ENCODE results near the gene LHFPL3.
A peak's percentile ranks its signal among the peaks of the same experiment; 100 is the strongest.

LHFPL3 gene

DNA sequence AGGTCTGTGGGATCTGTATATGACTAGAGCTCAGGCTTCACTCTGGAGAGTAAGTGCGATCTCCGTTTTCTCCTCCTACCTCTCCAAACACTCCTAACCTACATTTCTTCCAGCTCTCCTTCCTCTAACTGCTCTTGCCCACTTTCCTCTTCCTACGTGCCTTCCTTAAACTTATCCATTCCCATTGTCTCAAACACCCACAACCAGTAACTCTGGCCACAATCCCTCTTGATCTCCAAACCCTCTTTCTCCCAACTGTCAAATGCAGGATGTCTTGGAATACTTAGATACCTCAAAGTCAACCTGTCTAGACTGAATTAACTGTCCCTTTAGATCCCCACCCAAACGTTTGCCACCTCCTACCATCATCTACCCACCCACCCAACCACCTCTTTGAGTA lies 471.9 kb downstream of the LHFPL3 start:
- no peak overlapping the region for H3K4me3 ChIP-seq (ENCODE audit: low read depth, low read length)
- H3K36me3 ChIP-seq (ENCODE audit: control insufficient read depth in 1 of 2, insufficient read depth in 2 of 2, low read length in 2 of 2), result no peaks in the 10 kb centered on the region
- H2AK5ac ChIP-seq (ENCODE audit: low read length), result no peak overlapping the region
- no peaks in the 10 kb centered on the region for H3K27me3 ChIP-seq (ENCODE audit: insufficient read depth, low read length)
- H4K91ac ChIP-seq (ENCODE audit: low read depth, low read length), result no peak overlapping the region
- no peak overlapping the region for H3K27ac ChIP-seq (ENCODE audit: low read depth, low read length)
- no peaks in the 10 kb centered on the region for H3K9me3 ChIP-seq (ENCODE audit: insufficient read depth, low read depth, low read length)
- H3K18ac ChIP-seq (ENCODE audit: low read length), result no peak overlapping the region
- H2AFZ ChIP-seq (ENCODE audit: insufficient read depth, low read length, poor library complexity), result no peak overlapping the region
- H3K4me2 ChIP-seq (ENCODE audit: low read length), result no peak overlapping the region
- no peak overlapping the region for H3K4ac ChIP-seq (ENCODE audit: low read depth, low read length)
- no peak overlapping the region for H3K14ac ChIP-seq (ENCODE audit: low read length)
- no peak overlapping the region for H2BK12ac ChIP-seq (ENCODE audit: low read length)
- H3K79me2 ChIP-seq (ENCODE audit: control insufficient read depth, insufficient read depth, low read length, poor library complexity), result no peaks in the 10 kb centered on the region
- no peak overlapping the region for H3K9ac ChIP-seq (ENCODE audit: low read length)
- WGBS (ENCODE audit: extremely low coverage, insufficient coverage, insufficient read length), result 100% methylated on average over 1 of the region's 4 CpGs
- H4K8ac ChIP-seq (ENCODE audit: low read depth, low read length), result no peak overlapping the region
- no peaks in the 10 kb centered on the region for H3K4me1 ChIP-seq (ENCODE audit: control insufficient read depth in 1 of 2, insufficient read depth in 2 of 2, low read length in 2 of 2)
- H4K12ac ChIP-seq (ENCODE audit: low read depth, low read length), result no peak overlapping the region
- no peak overlapping the region for H3K23ac ChIP-seq (ENCODE audit: low read length)
- no peak overlapping the region for H2BK120ac ChIP-seq (ENCODE audit: insufficient read depth, low read length, poor library complexity)
- H3K79me1 ChIP-seq (ENCODE audit: low read length), result no peaks in the 10 kb centered on the region
- DNase-seq, result no peak
- H2BK5ac ChIP-seq (ENCODE audit: low read depth, low read length, poor library complexity), result no peak overlapping the region

DNA sequence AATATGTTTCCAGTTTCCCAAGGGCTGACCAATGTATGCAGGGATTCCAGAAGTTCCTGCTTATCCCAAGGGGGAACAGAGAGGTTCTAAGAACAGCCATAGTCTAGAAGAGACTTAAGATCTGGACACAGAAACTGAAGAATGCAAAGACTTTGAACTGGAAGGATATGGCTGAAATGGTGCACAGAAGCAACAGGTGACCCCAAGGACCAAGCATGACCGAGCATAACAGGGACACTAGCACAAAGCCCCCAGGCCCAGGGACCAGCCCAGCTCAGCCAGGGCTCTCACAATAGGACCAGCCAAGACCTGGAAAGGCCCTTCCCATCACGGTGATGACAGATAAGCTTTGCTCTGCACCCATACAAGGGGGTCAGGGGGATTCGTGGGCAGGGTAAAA lies 472.6 kb downstream of the LHFPL3 start:
- no peak for DNase-seq
- WGBS (ENCODE audit: extremely low coverage, insufficient coverage, insufficient read length), result no CpG with 5 or more reads among the region's 3 CpGs
- no peak overlapping the region for H3K23ac ChIP-seq (ENCODE audit: low read length)

DNA sequence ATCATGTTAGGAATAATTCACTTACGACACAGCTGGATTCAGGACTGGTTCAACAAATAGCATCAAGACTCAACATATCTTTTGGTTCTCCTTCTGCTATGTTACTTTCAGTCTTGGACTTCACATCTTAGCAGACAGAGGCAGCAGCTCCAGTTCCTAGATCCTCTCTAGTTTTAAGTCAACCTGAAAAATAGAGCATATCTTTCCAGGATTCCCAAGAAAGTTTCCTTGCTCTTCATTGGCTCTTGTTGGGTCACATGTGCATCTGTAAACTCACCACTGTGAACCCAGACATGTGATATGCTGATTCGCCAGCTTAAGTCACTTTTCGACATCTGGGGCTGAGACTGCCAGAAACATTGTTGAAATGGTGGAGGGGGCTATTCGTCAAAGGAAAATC lies 475.5 kb downstream of the LHFPL3 start:
- Histone ChIP-seq H3K9ac (ENCODE audit: low read length) (no peak overlapping the region), H3K79me2 (ENCODE audit: control insufficient read depth, insufficient read depth, low read length, poor library complexity) (no peaks in the 10 kb centered on the region), H2AK5ac (ENCODE audit: low read length) (no peak overlapping the region), H3K23ac (ENCODE audit: low read length) (no peak overlapping the region), H2AFZ (ENCODE audit: insufficient read depth, low read length, poor library complexity) (no peak overlapping the region), H4K12ac (ENCODE audit: low read depth, low read length) (no peak overlapping the region), H3K14ac (ENCODE audit: low read length) (no peak overlapping the region), H4K8ac (ENCODE audit: low read depth, low read length) (no peak overlapping the region), H3K4me3 (ENCODE audit: low read depth, low read length) (no peak overlapping the region), H3K9me3 (ENCODE audit: insufficient read depth, low read depth, low read length) (no peaks in the 10 kb centered on the region), H3K27ac (ENCODE audit: low read depth, low read length) (no peak overlapping the region), H3K4me2 (ENCODE audit: low read length) (no peak overlapping the region), H3K18ac (ENCODE audit: low read length) (no peak overlapping the region), H2BK12ac (ENCODE audit: low read length) (no peak overlapping the region), H3K36me3 (ENCODE audit: control insufficient read depth in 1 of 2, insufficient read depth in 2 of 2, low read length in 2 of 2) (no peaks in the 10 kb centered on the region), H3K4me1 (ENCODE audit: control insufficient read depth in 1 of 2, insufficient read depth in 2 of 2, low read length in 2 of 2) (no peaks in the 10 kb centered on the region), H3K27me3 (ENCODE audit: insufficient read depth, low read length) (no peaks in the 10 kb centered on the region), H3K79me1 (ENCODE audit: low read length) (no peaks in the 10 kb centered on the region), H2BK5ac (ENCODE audit: low read depth, low read length, poor library complexity) (no peak overlapping the region), H4K91ac (ENCODE audit: low read depth, low read length) (no peak overlapping the region), H3K4ac (ENCODE audit: low read depth, low read length) (no peak overlapping the region), H2BK120ac (ENCODE audit: insufficient read depth, low read length, poor library complexity) (no peak overlapping the region)
- WGBS (ENCODE audit: extremely low coverage, insufficient coverage, insufficient read length), result no CpG with 5 or more reads among the region's 4 CpGs
- no peak for DNase-seq

More for the DNA sequence above, 472.6 kb downstream of the LHFPL3 start:
- Histone ChIP-seq H3K4ac (ENCODE audit: low read depth, low read length) (no peak overlapping the region), H3K36me3 (ENCODE audit: control insufficient read depth in 1 of 2, insufficient read depth in 2 of 2, low read length in 2 of 2) (no peaks in the 10 kb centered on the region), H3K27ac (ENCODE audit: low read depth, low read length) (no peak overlapping the region), H3K4me1 (ENCODE audit: control insufficient read depth in 1 of 2, insufficient read depth in 2 of 2, low read length in 2 of 2) (no peaks in the 10 kb centered on the region), H2AK5ac (ENCODE audit: low read length) (no peak overlapping the region), H3K4me2 (ENCODE audit: low read length) (no peak overlapping the region), H3K9ac (ENCODE audit: low read length) (no peak overlapping the region), H4K91ac (ENCODE audit: low read depth, low read length) (no peak overlapping the region), H3K18ac (ENCODE audit: low read length) (no peak overlapping the region), H2BK5ac (ENCODE audit: low read depth, low read length, poor library complexity) (no peak overlapping the region), H3K27me3 (ENCODE audit: insufficient read depth, low read length) (no peaks in the 10 kb centered on the region), H4K12ac (ENCODE audit: low read depth, low read length) (no peak overlapping the region), H3K79me2 (ENCODE audit: control insufficient read depth, insufficient read depth, low read length, poor library complexity) (no peaks in the 10 kb centered on the region), H3K14ac (ENCODE audit: low read length) (no peak overlapping the region), H2BK120ac (ENCODE audit: insufficient read depth, low read length, poor library complexity) (no peak overlapping the region), H2BK12ac (ENCODE audit: low read length) (no peak overlapping the region), H2AFZ (ENCODE audit: insufficient read depth, low read length, poor library complexity) (no peak overlapping the region), H4K8ac (ENCODE audit: low read depth, low read length) (no peak overlapping the region), H3K4me3 (ENCODE audit: low read depth, low read length) (peak overlapping the region; percentile 20), H3K9me3 (ENCODE audit: insufficient read depth, low read depth, low read length) (no peaks in the 10 kb centered on the region), H3K79me1 (ENCODE audit: low read length) (no peaks in the 10 kb centered on the region)

DNA sequence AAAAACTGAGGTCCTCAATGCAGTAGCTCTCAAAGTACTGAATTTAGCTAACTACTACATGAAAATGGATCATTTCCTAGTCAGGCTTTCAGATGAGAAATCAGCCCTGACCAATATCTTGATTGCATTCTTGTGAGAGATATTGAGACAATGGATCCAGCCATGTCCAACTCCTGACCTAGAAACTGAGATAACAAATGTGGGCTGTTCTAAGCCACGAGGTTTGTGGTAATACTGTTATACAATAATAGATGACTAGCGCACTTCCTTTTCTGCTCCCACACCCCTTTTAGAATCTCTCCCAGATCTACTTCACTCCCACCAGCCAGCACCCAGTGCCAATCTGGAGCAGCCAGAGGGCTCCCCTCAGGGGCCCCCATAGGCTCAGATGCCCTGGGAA lies 476.3 kb downstream of the LHFPL3 start:
- Histone ChIP-seq H3K9me3 (ENCODE audit: insufficient read depth, low read depth, low read length) (no peaks in the 10 kb centered on the region), H2AFZ (ENCODE audit: insufficient read depth, low read length, poor library complexity) (no peak overlapping the region), H3K36me3 (ENCODE audit: control insufficient read depth in 1 of 2, insufficient read depth in 2 of 2, low read length in 2 of 2) (no peaks in the 10 kb centered on the region), H3K4me1 (ENCODE audit: control insufficient read depth in 1 of 2, insufficient read depth in 2 of 2, low read length in 2 of 2) (no peaks in the 10 kb centered on the region), H2BK12ac (ENCODE audit: low read length) (no peak overlapping the region), H3K79me1 (ENCODE audit: low read length) (no peaks in the 10 kb centered on the region), H3K9ac (ENCODE audit: low read length) (no peak overlapping the region), H3K79me2 (ENCODE audit: control insufficient read depth, insufficient read depth, low read length, poor library complexity) (no peaks in the 10 kb centered on the region), H3K23ac (ENCODE audit: low read length) (no peak overlapping the region), H3K4me2 (ENCODE audit: low read length) (no peak overlapping the region), H3K4ac (ENCODE audit: low read depth, low read length) (no peak overlapping the region), H3K27me3 (ENCODE audit: insufficient read depth, low read length) (no peaks in the 10 kb centered on the region), H4K91ac (ENCODE audit: low read depth, low read length) (no peak overlapping the region), H2AK5ac (ENCODE audit: low read length) (no peak overlapping the region), H2BK5ac (ENCODE audit: low read depth, low read length, poor library complexity) (no peak overlapping the region), H3K27ac (ENCODE audit: low read depth, low read length) (no peak overlapping the region), H3K18ac (ENCODE audit: low read length) (no peak overlapping the region), H2BK120ac (ENCODE audit: insufficient read depth, low read length, poor library complexity) (no peak overlapping the region), H4K8ac (ENCODE audit: low read depth, low read length) (no peak overlapping the region), H3K4me3 (ENCODE audit: low read depth, low read length) (no peak overlapping the region), H3K14ac (ENCODE audit: low read length) (no peak overlapping the region), H4K12ac (ENCODE audit: low read depth, low read length) (no peak overlapping the region)
- no peak for DNase-seq
- WGBS (ENCODE audit: extremely low coverage, insufficient coverage, insufficient read length), result no CpG with 5 or more reads among the region's 2 CpGs

All from trophoblast cell (in vitro differentiated cells and primary cell).